H1 (cell line): Measurements from ENCODE around the gene OGG1. TPM values are rescaled to one million over a fixed set of nuclear protein-coding genes. Genes with fewer than 3 reads are reported as not detected.

Source experiments
- CTCF ChIA-PET: fragments of 300-600 bp; sonication (Branson Sonifier 250); formaldehyde crosslinking; loops from one replicate; lab custom pipeline; 2021; ENCODE audit not compliant: partially characterized antibody; lab: Charles Lee
- POLR2A ChIA-PET: fragments of 300-600 bp; sonication (Branson Sonifier 250); formaldehyde crosslinking; loops from one replicate; lab custom pipeline; 2021; ENCODE audit warnings: inconsistent platforms; ENCODE audit not compliant: partially characterized antibody; lab: Charles Lee
- DNase-seq, 2 experiments: peaks; one replicate each; pipeline versions ENCODE4 v3.0.0 to v3.0.0-alpha.2; 2010 to 2022; ENCODE audit warnings: low spot score in 2 of 2, low read depth in 1 of 2, mixed read lengths in 1 of 2
- FAIRE-seq: peaks from 2 replicates; lab custom pipeline; 2011; peaks lifted over from hg19 to GRCh38; lab: Jason Lieb, UNC
- H2AFZ ChIP-seq: 2 replicates; pipeline ENCODE4 v1.8.1; 2012; ENCODE audit warnings: low read length, inconsistent platforms
- H2AK5ac ChIP-seq: 2 replicates; pipeline ENCODE4 v1.6.1; 2013; ENCODE audit warnings: low read depth, low read length
- H2BK120ac ChIP-seq: replicated peaks from 2 replicates; pipeline ENCODE3; 2013; ENCODE audit warnings: low read depth, low read length, inconsistent platforms
- H2BK12ac ChIP-seq: 2 replicates; pipeline ENCODE4 v1.6.1; 2013; ENCODE audit warnings: low read depth, low read length
- H2BK15ac ChIP-seq: 2 replicates; pipeline ENCODE4 v1.6.1; 2013; ENCODE audit warnings: low read length
- H2BK20ac ChIP-seq: 2 replicates; pipeline ENCODE4 v1.6.1; 2013; ENCODE audit warnings: low read length
- H2BK5ac ChIP-seq: 2 replicates; pipeline ENCODE4 v1.6.1; 2013; ENCODE audit warnings: low read depth, low read length
- H3K14ac ChIP-seq: 2 replicates; pipeline ENCODE4 v1.6.1; 2013; ENCODE audit warnings: inconsistent platforms; ENCODE audit not compliant: insufficient read length
- H3K18ac ChIP-seq: 2 replicates; pipeline ENCODE4 v1.6.1; 2013; ENCODE audit warnings: low read length; ENCODE audit errors: extremely low read depth
- H3K23ac ChIP-seq: 2 replicates; pipeline ENCODE4 v1.6.1; 2013; ENCODE audit warnings: inconsistent platforms; ENCODE audit not compliant: insufficient read length
- H3K23me2 ChIP-seq: 2 replicates; pipeline ENCODE4 v1.6.1; 2013; ENCODE audit warnings: low read depth, low read length
- H3K27ac ChIP-seq: 2 replicates; pipeline ENCODE4 v1.6.1; 2011; ENCODE audit warnings: low read depth, low read length, inconsistent platforms
- H3K27me3 ChIP-seq, 4 experiments: replicated peaks in 1 of 4; 1 replicate in 1 of 4; 2 replicates in 3 of 4; pipeline versions ENCODE4 v1.6.1 to v1.8.1; 2011 to 2013; ENCODE audit warnings: low read length in 3 of 4, mild to moderate bottlenecking in 3 of 4, inconsistent platforms in 2 of 4, mixed read lengths in 2 of 4, moderate library complexity in 1 of 4; ENCODE audit not compliant: control insufficient read depth in 3 of 4, insufficient read depth in 3 of 4; ENCODE audit errors: extremely low read depth in 1 of 4
- H3K36me3 ChIP-seq, 4 experiments: 2 replicates each; pipeline versions ENCODE4 v1.6.1 to v1.8.1; 2011 to 2013; ENCODE audit warnings: mild to moderate bottlenecking in 4 of 4, low read length in 3 of 4, moderate library complexity in 2 of 4, control low read depth in 1 of 4, inconsistent platforms in 1 of 4; ENCODE audit not compliant: insufficient read depth in 4 of 4, control insufficient read depth in 2 of 4
- H3K4ac ChIP-seq: replicated peaks from 2 replicates; pipeline ENCODE3; 2013; ENCODE audit warnings: low read length, low read depth, mixed read lengths, inconsistent platforms; ENCODE audit not compliant: insufficient read length
- H3K4me1 ChIP-seq, 4 experiments: replicated peaks in 1 of 4; 1 replicate in 1 of 4; 2 replicates in 3 of 4; pipeline versions ENCODE4 v1.6.1 to v1.8.1; 2011 to 2013; ENCODE audit warnings: low read length in 3 of 4, inconsistent platforms in 2 of 4, mixed read lengths in 1 of 4; ENCODE audit not compliant: insufficient read depth in 4 of 4, control insufficient read depth in 3 of 4
- H3K4me2 ChIP-seq, 2 experiments: 2 replicates each; pipeline versions ENCODE4 v1.6.1 to v1.8.1; 2011 to 2013; ENCODE audit warnings: low read depth in 2 of 2, low read length in 2 of 2, control low read depth in 1 of 2, inconsistent platforms in 1 of 2, mild to moderate bottlenecking in 1 of 2; ENCODE audit not compliant: insufficient read depth in 1 of 2
- H3K4me3 ChIP-seq, 4 experiments: fragments of 200-600, 300-600 bp in 1 of 4; sonication (generic), shearing (Covaris generic), sonication (Bioruptor Twin) in 1 of 4; 2 replicates each; pipeline versions ENCODE4 v1.5.1 to v1.8.1; 2011 to 2016; ENCODE audit warnings: low read length in 4 of 4, low read depth in 3 of 4, control low read depth in 2 of 4, inconsistent platforms in 2 of 4, mild to moderate bottlenecking in 2 of 4, mixed read lengths in 1 of 4, moderate library complexity in 1 of 4; ENCODE audit not compliant: insufficient read depth in 2 of 4; ENCODE audit errors: extremely low read depth in 1 of 4
- H3K56ac ChIP-seq: replicated peaks from 2 replicates; pipeline ENCODE3; 2013; ENCODE audit warnings: low read depth, mild to moderate bottlenecking, mixed read lengths, low read length, inconsistent platforms; ENCODE audit not compliant: insufficient read length
- H3K79me1 ChIP-seq: 2 replicates; pipeline ENCODE4 v1.6.1; 2013; ENCODE audit warnings: low read depth, low read length, control low read depth
- H3K79me2 ChIP-seq, 2 experiments: 2 replicates each; pipeline versions ENCODE4 v1.6.1 to v1.8.1; 2012 to 2013; ENCODE audit warnings: low read length in 2 of 2, mild to moderate bottlenecking in 2 of 2, inconsistent platforms in 1 of 2; ENCODE audit not compliant: insufficient read depth in 2 of 2, control insufficient read depth in 1 of 2
- H3K9ac ChIP-seq, 4 experiments: replicated peaks in 1 of 4; 1 replicate in 1 of 4; 2 replicates in 3 of 4; pipeline versions ENCODE4 v1.6.1 to v1.8.1; 2011 to 2013; ENCODE audit warnings: low read depth in 3 of 4, low read length in 3 of 4, control low read depth in 2 of 4, mild to moderate bottlenecking in 2 of 4, moderate library complexity in 2 of 4, inconsistent platforms in 1 of 4; ENCODE audit errors: extremely low read depth in 1 of 4
- H3K9me3 ChIP-seq, 2 experiments: 2 replicates each; pipeline versions ENCODE4 v1.6.1 to v1.8.1; 2012 to 2013; ENCODE audit warnings: mild to moderate bottlenecking in 2 of 2, moderate library complexity in 2 of 2, control low read depth in 1 of 2, inconsistent platforms in 1 of 2, low read depth in 1 of 2, low read length in 1 of 2, mixed read lengths in 1 of 2; ENCODE audit not compliant: insufficient read depth in 2 of 2
- H4K20me1 ChIP-seq, 2 experiments: replicated peaks in 1 of 2; 2 replicates each; pipeline versions ENCODE3 to v1.8.1; 2011 to 2013; ENCODE audit warnings: inconsistent platforms in 2 of 2, low read length in 2 of 2, mild to moderate bottlenecking in 1 of 2; ENCODE audit not compliant: insufficient read depth in 2 of 2, control insufficient read depth in 1 of 2
- H4K5ac ChIP-seq: 2 replicates; pipeline ENCODE4 v1.6.1; 2013; ENCODE audit warnings: low read length, low read depth, mixed read lengths, inconsistent platforms; ENCODE audit not compliant: insufficient read length
- H4K8ac ChIP-seq: 2 replicates; pipeline ENCODE4 v1.8.0; 2013; ENCODE audit warnings: mild to moderate bottlenecking, moderate library complexity, low read length, inconsistent platforms; ENCODE audit not compliant: insufficient read depth; ENCODE audit errors: extremely low read depth
- H4K91ac ChIP-seq: replicated peaks from 2 replicates; pipeline ENCODE3; 2013; ENCODE audit warnings: low read length, mixed read lengths, inconsistent platforms; ENCODE audit not compliant: insufficient read length
- ATF3 ChIP-seq: IDR thresholded peaks from 2 replicates; pipeline ENCODE4 v1.6.1; 2011; ENCODE audit warnings: low read depth, mild to moderate bottlenecking, low read length; ENCODE audit not compliant: insufficient read depth
- BACH1 ChIP-seq: IDR thresholded peaks from 2 replicates; pipeline ENCODE4 v1.6.1; 2012; ENCODE audit warnings: low read length, improper control_type of control experiment
- BRCA1 ChIP-seq: IDR thresholded peaks from 2 replicates; pipeline ENCODE4 v1.6.1; 2012; ENCODE audit warnings: low read depth, low read length, improper control_type of control experiment
- CHD2 ChIP-seq: IDR thresholded peaks from 2 replicates; pipeline ENCODE4 v1.6.1; 2012; ENCODE audit warnings: low read length, improper control_type of control experiment
- KDM4A ChIP-seq: IDR thresholded peaks from one replicate; pipeline ENCODE4 v1.7.1; 2012; ENCODE audit warnings: low read depth, mild to moderate bottlenecking, moderate library complexity, low read length, inconsistent platforms; ENCODE audit not compliant: severe bottlenecking
- NANOG ChIP-seq: IDR thresholded peaks from 2 replicates; pipeline ENCODE4 v1.6.1; 2011; ENCODE audit warnings: low read length, low read depth, mild to moderate bottlenecking, inconsistent platforms; ENCODE audit not compliant: insufficient read depth, poor library complexity, severe bottlenecking
- POLR2A ChIP-seq, 2 experiments: IDR thresholded peaks; 1 replicate in 1 of 2; 2 replicates in 1 of 2; pipeline ENCODE4 v1.6.1; 2011; ENCODE audit warnings: low read depth in 2 of 2, low read length in 2 of 2, mild to moderate bottlenecking in 2 of 2; ENCODE audit errors: control extremely low read depth in 1 of 2
- RAD21 ChIP-seq, 2 experiments: IDR thresholded peaks in 1 of 2; conservative IDR thresholded peaks in 1 of 2; 2 replicates each; pipeline ENCODE4 v1.6.1; 2011; ENCODE audit warnings: low read depth in 2 of 2, low read length in 2 of 2, improper control_type of control experiment in 1 of 2, inconsistent platforms in 1 of 2, mild to moderate bottlenecking in 1 of 2, moderate library complexity in 1 of 2
- RXRA ChIP-seq: IDR thresholded peaks from 2 replicates; pipeline ENCODE4 v1.6.1; 2011; ENCODE audit warnings: low read depth, mild to moderate bottlenecking, low read length, moderate library complexity; ENCODE audit not compliant: insufficient read depth
- SAP30 ChIP-seq: fragments of 300-600 bp; sonication (generic); IDR thresholded peaks from 2 replicates; pipeline ENCODE4 v1.7.1; 2012; ENCODE audit warnings: low read length, moderate library complexity, mild to moderate bottlenecking, inconsistent platforms; ENCODE audit not compliant: insufficient read depth, insufficient replicate concordance
- SIX5 ChIP-seq: IDR thresholded peaks from 2 replicates; pipeline ENCODE4 v1.6.1; 2011; ENCODE audit warnings: mild to moderate bottlenecking, low read depth, low read length
- TEAD4 ChIP-seq: IDR thresholded peaks from 2 replicates; pipeline ENCODE4 v1.6.1; 2012; ENCODE audit warnings: low read depth, low read length, inconsistent platforms, mixed read lengths
- WGBS, 2 experiments: shearing (Covaris generic) in 1 of 2; methylation state at CpG; one replicate each; pipeline versions ENCODE4 v1.1.6 to v1.1.7; 2013 to 2015; ENCODE audit warnings: low lambda C conversion rate in 2 of 2, mixed read lengths in 2 of 2, inconsistent platforms in 1 of 2, low coverage in 1 of 2, missing lambda C conversion rate in 1 of 2; ENCODE audit not compliant: insufficient replicate concordance in 2 of 2, insufficient coverage in 1 of 2, insufficient read length in 1 of 2; ENCODE audit errors: extremely low coverage in 1 of 2, missing lambda C conversion rate in 1 of 2; 5-methylcytosine and 5-hydroxymethylcytosine counted together
- polyA plus RNA-seq, 7 experiments: library from polyadenylated mRNA; depleted of rRNA in 3 of 7; stranded (reverse) in 5 of 7; unstranded in 2 of 7; fragments of >200 nt in 5 of 7; fragments of 200-250 nt in 2 of 7; gene quantifications; 1 replicate in 5 of 7; 2 replicates in 1 of 7; 4 replicates in 1 of 7; pipeline versions ENCODE4 v1.2.1 to v1.2.3, GENCODE V29; 2011 to 2013; ENCODE audit warnings: missing spikeins in 2 of 7, mixed read lengths in 2 of 7
- total RNA-seq: library from RNA; stranded (reverse); fragmentation: NEBNext Ultra II Directional; extraction: Animal tissue kit (Norgen Biotek cat#: 25700); gene quantifications from 2 replicates; pipeline ENCODE4 v1.2.1, GENCODE V29; 2021

The OGG1 gene
- total and polyA plus RNA-seq, 2 of the 8 experiments (the other 6 are each of a cell fraction or from before 2014, with no cell fraction given), result 29.6 to 46.8 TPM

- peaks cover 3% of the 10 kb centered on the region; the same call in 1 of the 2 replicates for H3K23me2 ChIP-seq
- H2BK120ac ChIP-seq, result no peak overlapping the region
- no peak overlapping the region for H2BK15ac ChIP-seq
- no peak overlapping the region for H3K18ac ChIP-seq
- H3K36me3 ChIP-seq, result peaks cover 30 to 77% (median 59%) of the 10 kb centered on the region in 4 experiments; a peak in 7 of 8 replicates
- peaks cover 5 to 32% of the 10 kb centered on the region in 2 experiments for H4K20me1 ChIP-seq
- no peak overlapping the region for H3K4me2 ChIP-seq
- no peak overlapping the region for H3K56ac ChIP-seq
- 0 out of 7 replicates have a peak, but pooled peaks cover 0 to 2% (median 0%) of the 10 kb centered on the region in 4 experiments for H3K27me3 ChIP-seq
- H3K23ac ChIP-seq, result no peak overlapping the region
- no peak overlapping the region for H3K4me3 ChIP-seq
- H3K4ac ChIP-seq, result no peak overlapping the region
- H3K9ac ChIP-seq, result no peak overlapping the region
- no peak overlapping the region for H4K8ac ChIP-seq
- H2AFZ ChIP-seq, result no peak overlapping the region
- peaks cover 13 to 26% of the 10 kb centered on the region in 2 experiments for H3K79me2 ChIP-seq
- H3K4me1 ChIP-seq, result peaks cover 0 to 8% (median 6%) of the 10 kb centered on the region in 4 experiments; a peak in 6 of 7 replicates
- no peak for DNase-seq
- FAIRE-seq, result no peak
- H4K91ac ChIP-seq, result no peak overlapping the region
- POLR2A ChIA-PET, result interaction anchor here (1.0 to 3.0 kb wide), 3 partner anchors 9 to 13 kb away, joined by 5 to 18 read pairs (median 6); partner anchors contain the start of gene OGG1
- WGBS, 2 experiments, result 80% methylated on average over 2 of the region's 2 CpGs; no CpG with 5 or more reads in 1 of the 2 experiments
- no peak overlapping the region for H4K5ac ChIP-seq
- no peak overlapping the region for H2BK12ac ChIP-seq
- CTCF ChIA-PET, result interaction anchor here (0.7 to 3.7 kb wide), 7 partner anchors 8 to 279 kb away, joined by 3 to 20 read pairs (median 3); no protein-coding TSS in a partner anchor
- no peaks in the 10 kb centered on the region for H3K9me3 ChIP-seq
- peaks cover 27% of the 10 kb centered on the region for H3K79me1 ChIP-seq
- H3K27ac ChIP-seq, result no peak overlapping the region
- no peak overlapping the region for H2AK5ac ChIP-seq
- no peak overlapping the region for H2BK5ac ChIP-seq
- no peak overlapping the region for H2BK20ac ChIP-seq
- no peak overlapping the region for H3K14ac ChIP-seq
- no peak for TF ChIP-seq ATF3
- TF ChIP-seq SAP30, result no peak
- TF ChIP-seq TEAD4, result no peak
- TF ChIP-seq RXRA, result no peak
- no peak for TF ChIP-seq RAD21 (IDR thresholded peaks at IDR 0.05 in 1 of 2, conservative IDR thresholded peaks at IDR 0.05 in 1 of 2; ENCODE audit: low read depth in 2 of 2, low read length in 2 of 2)
- no peak for TF ChIP-seq BRCA1
- no peak for TF ChIP-seq POLR2A (IDR thresholded peaks at IDR 0.05; ENCODE audit: control extremely low read depth in 1 of 2, low read depth in 2 of 2, low read length in 2 of 2)
- TF ChIP-seq BACH1, result no peak
- no peak for TF ChIP-seq KDM4A
- no peak for TF ChIP-seq CHD2
- TF ChIP-seq NANOG, result no peak
- no peak for TF ChIP-seq SIX5
These were observed 12.9 kb upstream of the OGG1 start for GRCh38 chr3:9736831-9737230.
